SH-SY5Y (cell line): ENCODE results near the gene FANCC.

Experiments
- GATA2 ChIP-seq: IDR thresholded peaks from 2 replicates; pipeline ENCODE4 v1.6.1; 2011; ENCODE audit warnings: mild to moderate bottlenecking, low read depth, low read length
- GATA3 ChIP-seq: IDR thresholded peaks from 2 replicates; pipeline ENCODE4 v1.6.1; 2011; ENCODE audit warnings: low read depth, mild to moderate bottlenecking, low read length, moderate library complexity

DNA sequence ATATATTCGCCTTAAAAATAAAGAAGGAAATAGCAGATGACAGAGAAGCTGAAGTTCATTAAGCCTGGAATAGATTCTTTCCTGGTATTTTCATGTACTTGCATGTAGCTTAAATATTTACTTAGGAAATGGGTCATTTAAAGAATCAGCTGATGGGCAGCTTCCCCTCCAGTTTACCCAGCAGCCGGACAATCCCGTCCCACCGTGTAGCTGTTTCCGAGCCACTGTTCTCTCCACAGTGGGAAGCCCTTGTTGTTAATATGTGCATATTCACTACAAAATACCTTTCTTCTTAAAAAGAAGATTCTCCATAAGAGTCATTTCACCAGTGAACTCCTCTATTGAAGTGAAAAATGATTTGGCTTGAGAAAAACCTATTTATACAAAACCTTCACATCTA is 187.0 kb downstream of the FANCC start:
- TF ChIP-seq GATA3: no peak
- no peak for TF ChIP-seq GATA2
